CD8-positive, alpha-beta memory T cell (primary cell): ENCODE data around the gene CFAP410. TPM values are rescaled to one million over a fixed set of nuclear protein-coding genes. Genes with fewer than 3 reads are reported as not detected.

Experiments
- CTCF ChIA-PET: fragments of 350-600 bp; sonication (Branson Sonifier 250); formaldehyde crosslinking; loops from one replicate; lab custom pipeline; 2021; ENCODE audit warnings: antibody characterized with exemption; lab: Charles Lee
- POLR2A ChIA-PET: fragments of 350-600 bp; sonication (Branson Sonifier 250); formaldehyde crosslinking; loops from one replicate; lab custom pipeline; 2021; ENCODE audit warnings: antibody characterized with exemption; lab: Charles Lee
- DNase-seq, 5 donors: peaks; one replicate each; pipeline versions ENCODE4 v3.0.0 to v3.0.0-alpha.2; 2020 to 2022; ENCODE audit warnings: mixed read lengths in 1 of 5
- H3K27ac ChIP-seq: one replicate; pipeline ENCODE4 v1.7.0; 2013; ENCODE audit warnings: low read depth, mild to moderate bottlenecking, low read length, moderate library complexity
- H3K27me3 ChIP-seq: 2 replicates; pipeline ENCODE4 v1.7.0; 2013; ENCODE audit warnings: low read length, mild to moderate bottlenecking; ENCODE audit not compliant: insufficient read depth, poor library complexity, severe bottlenecking
- H3K36me3 ChIP-seq: 2 replicates; pipeline ENCODE4 v1.7.0; 2013; ENCODE audit warnings: mild to moderate bottlenecking, low read length, moderate library complexity; ENCODE audit not compliant: insufficient read depth
- H3K4me1 ChIP-seq: 2 replicates; pipeline ENCODE4 v1.7.0; 2013; ENCODE audit warnings: mild to moderate bottlenecking, low read length, moderate library complexity; ENCODE audit not compliant: insufficient read depth
- H3K4me3 ChIP-seq: 2 replicates; pipeline ENCODE4 v1.7.0; 2013; ENCODE audit warnings: mild to moderate bottlenecking, low read length
- H3K9me3 ChIP-seq: 2 replicates; pipeline ENCODE4 v1.7.0; 2013; ENCODE audit warnings: mild to moderate bottlenecking, low read length
- H3K27ac Mint-ChIP-seq, 8 donors: one replicate each; pipeline ENCODE4 v1.8.0; 2020 to 2021; ENCODE audit warnings: mixed read lengths in 8 of 8, mild to moderate bottlenecking in 6 of 8, inconsistent platforms in 3 of 8, moderate library complexity in 3 of 8
- H3K27me3 Mint-ChIP-seq, 2 donors: one replicate each; pipeline ENCODE4 v1.8.0; 2020 to 2021; ENCODE audit warnings: mixed read lengths in 2 of 2, mild to moderate bottlenecking in 1 of 2, moderate library complexity in 1 of 2
- H3K36me3 Mint-ChIP-seq, 3 donors: one replicate each; pipeline ENCODE4 v1.8.0; 2020 to 2021; ENCODE audit warnings: mixed read lengths in 3 of 3, inconsistent platforms in 1 of 3, mild to moderate bottlenecking in 1 of 3
- H3K4me1 Mint-ChIP-seq, 3 donors: one replicate each; pipeline ENCODE4 v1.8.0; 2020 to 2021; ENCODE audit warnings: mixed read lengths in 3 of 3, inconsistent platforms in 1 of 3, mild to moderate bottlenecking in 1 of 3
- H3K4me3 Mint-ChIP-seq, 7 donors: one replicate each; pipeline ENCODE4 v1.8.0; 2020 to 2021; ENCODE audit warnings: mixed read lengths in 7 of 7, mild to moderate bottlenecking in 6 of 7, moderate library complexity in 4 of 7, inconsistent platforms in 2 of 7
- H3K9me3 Mint-ChIP-seq, 5 donors: one replicate each; pipeline ENCODE4 v1.8.0; 2020 to 2022; ENCODE audit warnings: mixed read lengths in 5 of 5, mild to moderate bottlenecking in 3 of 5, moderate library complexity in 2 of 5, inconsistent platforms in 1 of 5
- polyA plus RNA-seq: library from polyadenylated mRNA; unstranded; fragments of 300-500 nt; fragmentation: Illumina TruSeq; gene quantifications from one replicate; pipeline ENCODE4 v1.2.3, GENCODE V29; 2021
- total RNA-seq, 2 experiments: library from RNA; stranded (reverse); gene quantifications; one replicate each; pipeline ENCODE4 v1.2.3, GENCODE V29; 2021

The CFAP410 gene
- total and polyA plus RNA-seq, 3 experiments from 2014 or later, result 17.6 to 36.4 (median 19.2) TPM

DNA sequence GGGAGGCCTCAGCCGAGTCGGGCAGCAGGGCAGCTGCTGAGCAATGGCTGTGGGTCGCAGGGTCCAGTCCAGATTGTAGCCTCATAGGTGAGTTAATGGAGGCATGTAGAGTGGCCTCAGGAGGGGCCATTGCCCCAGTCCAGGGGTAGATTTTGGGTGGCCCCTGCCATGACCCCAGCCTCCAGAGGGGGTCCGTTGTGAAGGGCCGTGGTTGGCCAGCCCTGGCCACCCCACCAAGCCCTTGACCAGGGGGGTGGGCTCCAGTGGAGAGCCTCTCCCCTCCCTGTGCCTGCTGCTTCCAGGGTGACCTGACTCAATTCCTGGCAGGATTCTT, 40.3 kb upstream of the CFAP410 start:
- peaks cover 10 to 16% (median 14%) of the 10 kb centered on the region in 5 donors for H3K9me3 Mint-ChIP-seq
- POLR2A ChIA-PET, result no interaction called here
- CTCF ChIA-PET, result no interaction called here

DNA sequence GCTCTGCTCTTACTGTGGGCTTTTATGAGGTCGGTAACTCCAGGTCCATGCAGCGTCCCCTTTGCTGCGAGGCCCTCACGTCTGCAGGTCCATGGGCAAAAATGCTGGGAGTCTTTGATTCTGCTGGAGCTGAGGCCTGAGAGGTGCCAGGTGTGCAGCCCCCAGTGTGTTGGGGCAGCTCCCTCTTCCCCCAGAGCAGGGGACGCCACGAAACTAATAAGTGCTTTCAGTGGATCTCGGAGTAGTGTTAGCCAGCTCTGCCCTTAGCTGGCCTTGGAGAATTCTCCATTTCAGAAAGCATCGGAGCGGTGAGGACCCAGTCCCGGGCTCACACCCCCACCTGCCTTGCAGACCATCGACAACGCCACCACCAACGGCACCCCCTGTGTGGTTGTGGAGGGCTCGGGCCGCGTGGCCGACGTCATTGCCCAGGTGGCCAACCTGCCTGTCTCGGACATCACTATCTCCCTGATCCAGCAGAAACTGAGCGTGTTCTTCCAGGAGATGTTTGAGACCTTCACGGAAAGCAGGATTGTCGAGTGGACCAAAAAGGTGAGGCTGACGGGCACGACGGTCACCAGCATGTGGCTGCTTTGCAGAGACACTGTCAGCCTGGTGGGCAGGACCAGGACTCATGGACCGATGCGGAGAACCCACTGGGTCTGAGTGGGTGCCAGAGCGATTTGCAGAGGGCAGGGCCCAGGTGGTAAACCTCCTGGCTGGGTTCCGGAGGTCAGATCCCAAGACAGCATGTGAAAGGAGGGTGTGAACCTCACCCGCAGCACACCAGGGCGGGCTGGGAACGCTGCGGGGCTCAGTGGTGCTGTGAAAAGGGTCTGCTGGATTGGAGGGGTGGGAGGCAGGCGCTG, 39.7 kb upstream of the CFAP410 start:
- H3K27ac ChIP-seq, result no peak overlapping the region
- ChIA-PET CTCF (no interaction called here), POLR2A (no interaction called here)
- H3K9me3 Mint-ChIP-seq, result peaks cover 5 to 12% (median 9%) of the 10 kb centered on the region in 5 donors
- peaks cover 27% of the 10 kb centered on the region for H3K4me1 ChIP-seq
- no peak overlapping the region for H3K4me3 ChIP-seq
- peaks cover 22 to 27% (median 24%) of the 10 kb centered on the region in 3 donors for H3K4me1 Mint-ChIP-seq
- peaks cover 3 to 12% of the 10 kb centered on the region in 2 donors for H3K27me3 Mint-ChIP-seq
- no peak overlapping the region for H3K27ac Mint-ChIP-seq
- H3K4me3 Mint-ChIP-seq, result no peak overlapping the region
- no peaks in the 10 kb centered on the region for H3K9me3 ChIP-seq
- H3K36me3 Mint-ChIP-seq, result peaks cover 3 to 15% (median 3%) of the 10 kb centered on the region in 3 donors
- H3K27me3 ChIP-seq, result peaks cover 8% of the 10 kb centered on the region
- no peak for DNase-seq
- H3K36me3 ChIP-seq, result no peaks in the 10 kb centered on the region

More for the DNA sequence above, 40.3 kb upstream of the CFAP410 start:
- Histone ChIP-seq H3K4me3 (no peak overlapping the region), H3K36me3 (no peaks in the 10 kb centered on the region), H3K27ac (no peak overlapping the region), H3K4me1 (peaks cover 21% of the 10 kb centered on the region), H3K27me3 (peaks cover 8% of the 10 kb centered on the region), H3K9me3 (peaks cover 4% of the 10 kb centered on the region)
- peaks cover 3 to 12% of the 10 kb centered on the region in 2 donors for H3K27me3 Mint-ChIP-seq
- no peak overlapping the region for H3K27ac Mint-ChIP-seq
- peaks cover 18 to 21% (median 21%) of the 10 kb centered on the region in 3 donors for H3K4me1 Mint-ChIP-seq
- DNase-seq, result no peak
- H3K36me3 Mint-ChIP-seq, result peaks cover 3 to 19% (median 3%) of the 10 kb centered on the region in 3 donors
- no peak overlapping the region for H3K4me3 Mint-ChIP-seq

DNA sequence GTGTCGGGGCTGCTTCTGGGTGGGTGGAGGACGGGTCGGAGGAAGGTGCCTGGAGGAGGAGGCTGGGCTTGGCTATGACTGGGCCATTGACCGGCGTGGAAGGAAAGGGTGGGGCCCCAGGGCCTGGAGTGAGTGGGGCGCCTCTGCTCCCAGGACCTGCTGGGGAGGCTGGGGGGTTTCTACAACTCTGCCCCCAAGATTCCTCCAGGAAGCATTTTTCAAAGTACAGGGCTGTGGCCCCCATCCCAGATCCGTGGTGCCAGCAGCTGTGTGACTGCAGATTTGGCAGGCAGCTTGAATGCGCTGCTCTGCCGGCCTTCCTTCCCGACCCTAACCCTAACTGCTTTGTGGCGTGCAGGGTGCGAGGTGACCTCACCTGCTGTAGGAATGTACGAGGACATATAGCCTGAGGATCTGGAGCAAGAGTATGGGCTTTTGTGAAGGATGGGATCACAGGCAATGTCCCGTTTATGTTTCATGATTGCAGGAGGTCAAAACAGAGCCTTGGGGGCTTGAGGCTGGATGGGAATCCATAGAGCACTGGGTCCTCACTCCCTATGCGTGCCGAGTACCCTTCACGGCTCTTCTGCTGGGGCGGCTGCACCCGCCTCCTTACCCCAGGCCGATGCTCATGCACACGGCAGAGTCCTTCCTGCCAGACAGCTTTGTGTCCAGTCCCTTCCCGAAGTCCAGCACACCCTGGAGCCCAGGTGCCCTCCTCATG, 38.9 kb upstream of the CFAP410 start:
- Mint-ChIP-seq H3K36me3 (peaks cover 1 to 7% (median 3%) of the 10 kb centered on the region in 3 donors), H3K27me3 (peaks cover 3 to 12% of the 10 kb centered on the region in 2 donors), H3K4me1 (peaks cover 27 to 33% (median 29%) of the 10 kb centered on the region in 3 donors), H3K4me3 (no peak overlapping the region), H3K9me3 (peaks cover 0 to 8% (median 3%) of the 10 kb centered on the region in 5 donors), H3K27ac (no peak overlapping the region)
- no peak for DNase-seq
- CTCF ChIA-PET, result no interaction called here
- no peak overlapping the region for H3K27ac ChIP-seq
- peaks cover 32% of the 10 kb centered on the region for H3K4me1 ChIP-seq
- no peak overlapping the region for H3K4me3 ChIP-seq
- H3K9me3 ChIP-seq, result no peaks in the 10 kb centered on the region
- H3K36me3 ChIP-seq, result no peaks in the 10 kb centered on the region
- POLR2A ChIA-PET, result no interaction called here
- peaks cover 8% of the 10 kb centered on the region for H3K27me3 ChIP-seq

DNA sequence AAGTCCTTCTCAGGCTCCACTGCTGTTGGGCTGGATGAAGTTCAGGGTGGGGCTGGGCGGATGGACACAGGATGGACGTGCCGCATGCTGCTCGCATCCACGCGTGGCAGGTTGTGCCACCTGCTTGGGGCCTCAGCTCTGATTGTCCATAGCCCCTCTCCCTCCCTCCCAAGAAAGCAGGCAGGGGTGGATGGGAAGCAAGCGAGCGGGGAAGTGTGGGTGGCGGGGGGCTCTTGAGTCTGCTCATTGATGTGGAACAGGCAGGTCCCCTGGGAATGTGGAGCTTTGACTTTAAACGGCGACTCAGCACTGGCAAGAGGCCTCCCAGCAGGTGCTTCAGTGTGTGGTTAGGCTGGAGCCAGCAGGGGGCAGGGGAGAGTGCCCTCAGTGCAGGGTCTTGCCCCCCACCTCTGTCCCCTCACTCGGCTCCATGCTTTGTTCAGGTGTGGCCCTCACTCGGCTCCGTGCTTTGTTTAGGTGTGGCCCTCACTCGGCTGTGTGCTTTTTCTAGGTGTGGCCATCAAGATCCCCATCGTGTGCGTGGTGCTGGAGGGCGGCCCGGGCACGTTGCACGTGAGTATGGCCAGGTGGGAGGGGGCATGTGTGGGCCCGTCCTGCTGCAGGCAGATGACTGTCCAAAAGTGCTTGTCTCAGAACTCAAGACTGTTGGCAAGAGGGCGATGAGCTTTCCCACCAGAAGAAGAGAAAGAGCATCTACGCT, 38.2 kb upstream of the CFAP410 start:
- H3K27ac ChIP-seq, result no peak overlapping the region
- no peaks in the 10 kb centered on the region for H3K9me3 ChIP-seq
- Mint-ChIP-seq H3K27ac (peak overlapping the region in 1 of 8 donors; percentile 70), H3K4me1 (peaks cover 27 to 33% (median 29%) of the 10 kb centered on the region in 3 donors), H3K36me3 (peaks cover 1 to 5% (median 3%) of the 10 kb centered on the region in 3 donors), H3K27me3 (peaks cover 3 to 12% of the 10 kb centered on the region in 2 donors), H3K4me3 (peak overlapping the region in 1 of 7 donors; percentile 56), H3K9me3 (peaks cover 0 to 8% (median 3%) of the 10 kb centered on the region in 5 donors)
- H3K27me3 ChIP-seq, result peaks cover 8% of the 10 kb centered on the region
- CTCF ChIA-PET, result no interaction called here
- DNase-seq, result no peak
- no peaks in the 10 kb centered on the region for H3K36me3 ChIP-seq
- peaks cover 32% of the 10 kb centered on the region for H3K4me1 ChIP-seq
- POLR2A ChIA-PET, result no interaction called here
- no peak overlapping the region for H3K4me3 ChIP-seq

DNA sequence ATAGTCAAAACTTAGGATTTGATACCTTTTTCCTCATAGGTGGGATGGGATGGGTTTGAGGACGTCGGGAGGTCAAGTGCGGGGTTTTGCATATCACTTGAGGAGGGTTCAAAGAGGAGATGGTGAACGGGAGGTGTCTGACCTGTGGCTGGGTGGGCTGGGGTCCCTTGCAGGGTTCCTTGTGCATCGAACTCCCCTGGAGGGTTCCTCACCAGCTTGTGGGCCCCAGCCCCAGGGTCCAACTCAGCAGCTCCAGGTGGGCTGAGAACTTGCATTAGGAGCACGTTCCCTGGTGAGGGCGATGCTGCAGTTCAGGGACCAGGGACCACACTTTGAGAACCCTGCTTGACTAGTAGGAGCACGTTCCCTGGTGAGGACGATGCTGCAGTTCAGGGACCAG, 37.4 kb upstream of the CFAP410 start:
- Histone ChIP-seq H3K4me3 (no peak overlapping the region), H3K27ac (no peak overlapping the region), H3K36me3 (no peaks in the 10 kb centered on the region), H3K4me1 (peaks cover 32% of the 10 kb centered on the region), H3K9me3 (no peaks in the 10 kb centered on the region), H3K27me3 (peaks cover 8% of the 10 kb centered on the region)
- Mint-ChIP-seq H3K9me3 (peaks cover 0 to 4% (median 0%) of the 10 kb centered on the region in 5 donors), H3K4me1 (peaks cover 27 to 33% (median 29%) of the 10 kb centered on the region in 3 donors), H3K27ac (peak overlapping the region in 1 of 8 donors; percentile 23), H3K27me3 (peaks cover 3 to 11% of the 10 kb centered on the region in 2 donors), H3K36me3 (no peaks in the 10 kb centered on the region), H3K4me3 (peak overlapping the region in 1 of 7 donors; percentile 2)
- no peak for DNase-seq
- ChIA-PET CTCF (no interaction called here), POLR2A (no interaction called here)

DNA sequence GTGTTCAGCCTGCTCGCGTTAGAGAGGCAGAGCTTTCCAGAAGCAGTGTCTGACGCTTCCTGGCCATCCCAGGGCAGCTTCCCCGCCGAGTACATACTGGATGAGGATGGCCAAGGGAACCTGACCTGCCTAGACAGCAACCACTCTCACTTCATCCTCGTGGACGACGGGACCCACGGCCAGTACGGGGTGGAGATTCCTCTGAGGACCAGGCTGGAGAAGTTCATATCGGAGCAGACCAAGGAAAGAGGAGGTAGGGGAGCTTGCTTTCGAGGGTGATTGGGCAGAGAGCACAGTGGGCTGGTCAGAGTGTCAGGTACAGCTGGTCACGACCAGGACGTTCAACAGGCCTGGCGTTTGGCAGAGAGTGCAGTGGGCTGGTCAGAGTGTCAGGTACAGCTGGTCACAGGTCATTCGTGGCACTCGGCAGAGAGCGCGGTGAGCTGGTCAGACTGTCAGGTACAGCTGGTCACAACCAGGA, 36.6 kb upstream of the CFAP410 start:
- Histone ChIP-seq H3K27me3 (peaks cover 8% of the 10 kb centered on the region), H3K9me3 (no peaks in the 10 kb centered on the region), H3K36me3 (no peaks in the 10 kb centered on the region), H3K4me3 (no peak overlapping the region), H3K27ac (no peak overlapping the region), H3K4me1 (peaks cover 32% of the 10 kb centered on the region)
- Mint-ChIP-seq H3K4me1 (peaks cover 27 to 33% (median 29%) of the 10 kb centered on the region in 3 donors), H3K4me3 (peak overlapping the region in 6 of 7 donors; percentile 42 to 85 (median 68)), H3K9me3 (peaks cover 0 to 4% (median 0%) of the 10 kb centered on the region in 5 donors), H3K27ac (peak overlapping the region in 2 of 8 donors; percentile 61 to 68), H3K27me3 (peaks cover 1 to 11% of the 10 kb centered on the region in 2 donors), H3K36me3 (no peaks in the 10 kb centered on the region)
- POLR2A ChIA-PET, result no interaction called here
- DNase-seq, result no peak
- CTCF ChIA-PET, result no interaction called here

DNA sequence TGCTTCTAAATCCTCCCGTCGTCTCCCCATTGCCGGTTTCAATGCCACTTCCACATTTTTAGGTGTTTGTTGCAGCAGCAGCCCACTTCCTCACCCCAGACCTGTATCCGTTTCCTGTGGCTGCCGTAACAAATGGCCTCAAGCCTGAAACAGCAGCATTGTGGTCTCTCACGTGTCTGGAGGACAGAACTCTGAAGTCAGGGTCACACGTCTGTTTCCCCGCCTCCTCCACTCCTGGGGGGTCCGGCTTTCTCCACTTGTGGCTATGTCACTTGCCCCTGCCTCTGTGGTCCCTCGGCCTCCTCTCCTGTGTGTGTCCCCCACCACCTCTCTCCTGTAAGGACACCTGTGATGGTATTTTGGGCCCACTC, 36.1 kb upstream of the CFAP410 start:
- H3K27ac Mint-ChIP-seq, result peak overlapping the region in 7 of 8 donors; percentile 2 to 78 (median 12)

More for the DNA sequence above, 36.1 kb upstream of the CFAP410 start:
- H3K36me3 ChIP-seq, result no peaks in the 10 kb centered on the region
- ChIA-PET CTCF (no interaction called here), POLR2A (no interaction called here)
- peaks cover 0 to 11% of the 10 kb centered on the region in 2 donors for H3K27me3 Mint-ChIP-seq
- peak overlapping the region; percentile 7 to 85 (median 60) for H3K4me3 Mint-ChIP-seq
- H3K9me3 Mint-ChIP-seq, result peaks cover 0 to 4% (median 0%) of the 10 kb centered on the region in 5 donors
- peak in 3 of 5 donors; percentile 19 to 58 (median 43) for DNase-seq
- peaks cover 8% of the 10 kb centered on the region for H3K27me3 ChIP-seq
- H3K9me3 ChIP-seq, result no peaks in the 10 kb centered on the region
- H3K36me3 Mint-ChIP-seq, result no peaks in the 10 kb centered on the region
- H3K4me1 Mint-ChIP-seq, result peaks cover 27 to 33% (median 29%) of the 10 kb centered on the region in 3 donors
- peaks cover 32% of the 10 kb centered on the region for H3K4me1 ChIP-seq
- H3K27ac ChIP-seq, result no peak overlapping the region
- H3K4me3 ChIP-seq, result no peak overlapping the region
